ENCODE measurements around the gene UBE2M.
"Not testable (repeated sequence)": the region's sequence is repeated elsewhere in the genome, so short reads cannot be mapped to it uniquely, and the experiment has no call there.

UBE2M gene

GRCh38 chr19:58555369-58555885 is 3.0 kb downstream of the UBE2M start:
- DNase-seq = no peak

- no peak for DNase-seq
Measured at GRCh38 chr19:58554494-58555368, 3.7 kb downstream of the UBE2M start, which contains the start of gene CHMP2A. Gene CHMP2A (minus strand): TSS chr19:58555105. CDS start chr19:58554212, 893 bp downstream.

- DNase-seq = no peak
Measured at GRCh38 chr19:58553799-58554493, 4.5 kb downstream of the UBE2M start.

- DNase-seq = no peak
Measured at GRCh38 chr19:58552655-58553054, 5.8 kb downstream of the UBE2M start.

GRCh38 chr19:58551577-58552471 is 6.6 kb downstream of the UBE2M start:
- DNase-seq = no peak

- no peak for DNase-seq
Measured at GRCh38 chr19:58551123-58551497, 7.3 kb downstream of the UBE2M start.

- DNase-seq = no peak
Measured at GRCh38 chr19:58550362-58551122, 7.9 kb downstream of the UBE2M start.

- DNase-seq = no peak
Measured at GRCh38 chr19:58549664-58550361, 8.6 kb downstream of the UBE2M start.

GRCh38 chr19:58548859-58549663 is 9.3 kb downstream of the UBE2M start:
- DNase-seq = no peak

- no peak for DNase-seq
Measured at GRCh38 chr19:58547323-58548312, 10.8 kb downstream of the UBE2M start.

GRCh38 chr19:58546019-58546530 is 12.3 kb downstream of the UBE2M start:
- DNase-seq = no peak

- DNase-seq = no peak
Measured at GRCh38 chr19:58545286-58546018, 13.0 kb downstream of the UBE2M start.

GRCh38 chr19:58544591-58545285 is 13.7 kb downstream of the UBE2M start:
- no peak for DNase-seq

GRCh38 chr19:58543826-58544590 is 14.4 kb downstream of the UBE2M start, which contains the start of gene TRIM28:
Gene TRIM28 (plus strand): TSS chr19:58544064. CDS start chr19:58544758, 694 bp downstream.
- DNase-seq = no peak

- DNase-seq = not testable (repeated sequence)
Measured at GRCh38 chr19:58542641-58543372, 15.6 kb downstream of the UBE2M start.

GRCh38 chr19:58539169-58539559 is 19.2 kb downstream of the UBE2M start:
- not testable (repeated sequence) for DNase-seq

Measured in NCI-H1436 treated with DMSO at 0.1 percent for 48 hours (cell line).